Left renal pelvis (tissue), 4 donors: Measurements from ENCODE around the gene ETS2. TPM values are rescaled to one million over a fixed set of nuclear protein-coding genes. Genes with fewer than 3 reads are reported as not detected.
A peak's percentile ranks its signal among the peaks of the same experiment; 100 is the strongest.
"Not testable (repeated sequence)": the region's sequence is repeated elsewhere in the genome, so short reads cannot be mapped to it uniquely, and the experiment has no call there.

Source experiments
- DNase-seq, 4 donors: peaks; one replicate each; pipeline ENCODE4 v3.0.0-alpha.2; 2013; ENCODE audit warnings: low read depth in 4 of 4, low spot score in 3 of 4
- polyA plus RNA-seq, 4 donors: library from polyadenylated mRNA; unstranded; fragments of 120-200 nt; gene quantifications; one replicate each; pipeline ENCODE4 v1.2.1, GENCODE V29; 2013; ENCODE audit not compliant: insufficient read length in 4 of 4

ETS2 gene
- polyA plus RNA-seq, 4 donors, result 42.3 to 58.7 (median 48.9) TPM

GRCh38 chr21:38832664-38833063 is 26.9 kb downstream of the ETS2 start:
- no peak for DNase-seq

DNA sequence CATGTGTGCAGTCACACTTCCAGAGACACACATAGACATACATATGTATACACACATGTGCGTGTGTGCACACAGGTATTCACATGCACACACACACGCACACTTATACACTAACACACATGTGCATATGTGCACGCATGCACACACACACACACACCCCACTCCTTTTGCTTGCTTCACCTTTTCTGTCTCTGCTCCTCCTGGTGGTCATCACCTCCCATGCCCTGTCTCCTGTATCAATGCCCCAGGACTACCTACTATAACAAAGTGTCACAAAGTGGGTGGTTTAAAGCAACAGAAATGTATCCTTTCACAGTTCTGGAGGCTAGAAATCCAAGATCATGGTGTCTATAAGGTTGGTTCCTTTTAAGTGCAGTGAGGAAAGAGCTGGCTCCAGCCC is 27.4 kb downstream of the ETS2 start:
- DNase-seq, result no peak

DNA sequence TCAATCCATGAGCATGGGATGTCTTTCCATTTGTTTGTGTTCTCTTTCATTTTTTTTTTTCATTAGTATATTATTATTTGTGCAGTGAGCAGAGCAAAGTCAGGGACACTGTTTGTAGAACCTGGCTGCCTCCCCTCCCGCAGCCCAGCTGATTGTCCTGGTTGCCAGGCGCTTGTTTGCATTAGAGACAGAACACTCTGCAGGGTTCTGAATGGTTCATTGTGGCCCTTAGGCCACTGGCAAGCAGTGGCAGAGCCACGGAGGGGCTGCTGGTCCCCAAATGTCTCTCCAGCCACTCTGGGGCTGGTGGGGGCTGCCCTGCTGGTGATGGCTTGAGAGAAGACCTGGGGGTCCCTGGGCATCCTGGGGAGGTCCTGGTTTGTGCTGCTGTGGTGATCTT is 29.0 kb downstream of the ETS2 start:
- DNase-seq, result no peak

DNA sequence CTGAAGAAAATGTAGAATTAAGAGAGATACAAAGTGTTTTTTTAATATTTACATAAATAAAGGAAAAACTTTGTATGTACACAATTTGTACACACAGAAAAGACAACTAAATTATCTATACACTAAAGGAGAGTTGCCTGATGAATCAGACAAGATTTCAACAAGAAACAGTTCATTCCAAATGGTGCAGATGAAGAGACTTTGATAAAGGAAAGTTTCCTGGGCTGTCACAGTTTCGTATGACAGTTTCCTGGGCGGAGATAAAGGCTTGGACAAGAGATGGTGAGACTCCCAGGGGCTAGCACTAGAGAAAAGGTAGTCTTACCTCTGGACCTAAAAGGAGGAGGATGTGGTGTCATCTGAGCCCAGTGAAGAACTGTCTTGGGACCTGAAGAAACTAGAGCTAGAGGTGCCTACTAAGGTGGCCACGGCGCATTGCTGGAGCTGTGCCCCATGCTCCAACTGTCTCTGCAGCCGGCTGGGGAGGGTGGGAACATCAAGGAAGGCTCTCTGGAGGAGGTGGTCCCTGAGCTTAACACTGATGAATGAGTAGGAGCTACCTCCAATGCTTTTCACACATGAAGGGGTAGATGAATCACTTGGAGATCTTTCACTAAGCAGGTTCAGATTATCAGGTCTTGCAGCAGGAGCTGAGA is 32.2 kb downstream of the ETS2 start:
- no peak for DNase-seq

- DNase-seq, result no peak
These were observed 33.0 kb downstream of the ETS2 start for GRCh38 chr21:38838598-38839327.

- no peak for DNase-seq
These were observed 33.9 kb downstream of the ETS2 start for GRCh38 chr21:38839328-38840286.

GRCh38 chr21:38840456-38841300 is 34.9 kb downstream of the ETS2 start:
- no peak for DNase-seq

DNA sequence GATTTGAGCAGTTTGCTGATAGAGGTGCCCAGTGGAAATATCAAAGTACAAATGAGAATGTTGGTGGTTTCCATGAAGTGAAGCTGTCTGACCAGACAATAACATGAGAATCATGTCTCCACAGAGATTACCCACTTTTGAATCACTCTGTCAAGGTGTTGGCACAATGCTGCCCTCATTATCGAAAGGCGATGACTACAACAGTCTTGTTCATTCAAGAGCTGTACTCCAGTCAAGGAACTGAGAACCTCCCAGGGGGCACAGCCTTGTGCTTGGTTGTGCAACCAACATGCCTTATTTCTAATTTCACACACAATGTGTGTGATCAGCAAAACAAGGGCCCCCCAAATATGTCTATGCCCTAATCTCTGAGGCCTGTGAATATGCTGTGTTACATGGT is 35.7 kb downstream of the ETS2 start:
- no peak for DNase-seq

- DNase-seq, result no peak
These were observed 36.4 kb downstream of the ETS2 start for GRCh38 chr21:38842079-38842478.

- no peak for DNase-seq
These were observed 37.6 kb downstream of the ETS2 start for GRCh38 chr21:38843379-38843778.

GRCh38 chr21:38843806-38844503 is 38.2 kb downstream of the ETS2 start:
- DNase-seq, result no peak

- DNase-seq, result not testable (repeated sequence)
These were observed 39.6 kb downstream of the ETS2 start for GRCh38 chr21:38845374-38845773.

DNA sequence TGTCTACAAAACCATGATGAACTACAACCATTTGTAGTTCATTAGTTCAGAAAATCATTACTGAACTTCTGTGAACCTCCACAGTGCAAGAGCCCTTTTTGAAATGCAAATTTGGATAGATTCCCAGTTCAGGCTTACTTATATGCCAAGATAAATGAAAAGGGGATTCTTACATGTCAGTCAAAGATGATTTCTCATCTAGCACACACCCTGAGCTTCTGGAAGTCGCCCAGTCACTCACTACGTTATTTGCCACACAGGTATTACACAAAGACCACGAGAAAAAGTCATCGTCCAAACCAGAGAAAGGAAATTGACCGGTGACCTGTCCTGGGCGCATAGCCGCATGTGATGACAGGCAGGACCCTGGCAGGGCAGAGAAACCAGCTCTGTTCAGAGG is 41.8 kb downstream of the ETS2 start:
- DNase-seq, result no peak

- DNase-seq, result no peak
These were observed 42.5 kb downstream of the ETS2 start for GRCh38 chr21:38848187-38848609.

GRCh38 chr21:38849776-38850175 is 44.0 kb downstream of the ETS2 start:
- peak in 2 of 4 donors; percentile 25 to 47 for DNase-seq

- DNase-seq, result no peak
These were observed 44.7 kb downstream of the ETS2 start for GRCh38 chr21:38850277-38850951.

DNA sequence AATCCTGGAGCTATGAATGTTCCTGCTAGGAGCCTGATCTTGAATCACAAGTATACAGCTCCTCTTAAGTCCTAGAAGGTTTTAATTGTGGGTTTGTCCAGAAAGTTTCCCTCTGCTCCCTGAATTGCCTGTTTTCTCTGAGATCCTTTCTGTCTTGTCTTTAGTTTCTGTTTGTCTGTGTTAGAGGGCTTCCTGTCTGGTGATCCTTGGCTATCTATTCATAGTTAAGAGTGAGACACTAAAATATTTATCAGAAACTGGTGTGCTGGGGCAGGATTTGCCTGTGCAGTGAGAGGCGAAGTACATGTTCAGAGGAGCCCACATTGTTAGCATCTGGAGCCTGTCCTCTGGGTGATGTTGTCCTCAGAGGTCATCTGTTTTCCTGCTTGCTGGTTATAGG is 45.4 kb downstream of the ETS2 start:
- DNase-seq, result no peak

- DNase-seq, result no peak
These were observed 46.5 kb downstream of the ETS2 start for GRCh38 chr21:38852278-38852677.

- no peak for DNase-seq
These were observed 47.0 kb downstream of the ETS2 start for GRCh38 chr21:38852708-38853107.
